AG04449 (cell line): ENCODE results near the gene USP50.
"Not testable (repeated sequence)": the region's sequence is repeated elsewhere in the genome, so short reads cannot be mapped to it uniquely, and the experiment has no call there.

Experiments
- CTCF ChIA-PET: fragments of 350-600 bp; formaldehyde crosslinking; extraction: SDS; loops from one replicate; lab custom pipeline; 2021; ENCODE audit warnings: antibody characterized with exemption; lab: Yijun Ruan, JAX
- POLR2A ChIA-PET: fragments of 400-600, 350-600 bp; formaldehyde crosslinking; extraction: SDS; loops from one replicate; lab custom pipeline; 2020; ENCODE audit warnings: antibody characterized with exemption, inconsistent platforms; lab: Yijun Ruan, JAX
- DNase-seq: peaks from one replicate; pipeline ENCODE4 v3.0.0-alpha.2; 2010; ENCODE audit warnings: low read depth, low spot score
- H3K4me3 ChIP-seq: 2 replicates; pipeline ENCODE4 v1.5.1; 2011; ENCODE audit warnings: low read depth, mild to moderate bottlenecking, control low read depth, low read length
- TF ChIP-seq, protein P1 (sequence below): IDR thresholded peaks from one replicate; pipeline ENCODE4 v1.5.1; 2011; ENCODE audit warnings: mild to moderate bottlenecking, moderate library complexity, low read length, control low read depth, inconsistent platforms; ENCODE audit not compliant: insufficient read depth; ENCODE audit errors: missing control alignments

USP50 gene

DNA sequence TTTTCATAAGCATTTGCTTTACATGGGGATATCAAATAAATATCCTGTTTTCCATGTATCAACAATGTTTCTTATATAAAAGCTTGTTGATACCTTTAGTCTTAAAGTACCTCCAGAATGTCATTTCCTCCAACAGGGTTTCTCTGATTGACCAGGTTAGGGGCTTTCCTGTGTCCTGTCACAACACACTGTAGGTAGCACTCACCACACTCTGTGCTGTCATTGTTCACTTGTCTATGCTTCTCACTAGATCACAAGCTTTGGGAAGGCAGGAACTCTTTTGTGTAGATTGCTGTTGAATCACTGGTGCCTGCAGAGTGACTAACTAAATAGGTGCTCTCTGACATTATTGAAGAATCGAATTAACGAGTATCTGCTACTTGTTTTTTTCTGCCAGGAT, 49.8 kb downstream of the USP50 start:
- no peak overlapping the region for H3K4me3 ChIP-seq
- ChIA-PET POLR2A (no interaction called here), CTCF (interaction anchor here (1.9 kb wide), 1 partner anchor 17 kb away, joined by 5 read pairs; no protein-coding TSS in a partner anchor)
- TF ChIP-seq, protein P1, sequence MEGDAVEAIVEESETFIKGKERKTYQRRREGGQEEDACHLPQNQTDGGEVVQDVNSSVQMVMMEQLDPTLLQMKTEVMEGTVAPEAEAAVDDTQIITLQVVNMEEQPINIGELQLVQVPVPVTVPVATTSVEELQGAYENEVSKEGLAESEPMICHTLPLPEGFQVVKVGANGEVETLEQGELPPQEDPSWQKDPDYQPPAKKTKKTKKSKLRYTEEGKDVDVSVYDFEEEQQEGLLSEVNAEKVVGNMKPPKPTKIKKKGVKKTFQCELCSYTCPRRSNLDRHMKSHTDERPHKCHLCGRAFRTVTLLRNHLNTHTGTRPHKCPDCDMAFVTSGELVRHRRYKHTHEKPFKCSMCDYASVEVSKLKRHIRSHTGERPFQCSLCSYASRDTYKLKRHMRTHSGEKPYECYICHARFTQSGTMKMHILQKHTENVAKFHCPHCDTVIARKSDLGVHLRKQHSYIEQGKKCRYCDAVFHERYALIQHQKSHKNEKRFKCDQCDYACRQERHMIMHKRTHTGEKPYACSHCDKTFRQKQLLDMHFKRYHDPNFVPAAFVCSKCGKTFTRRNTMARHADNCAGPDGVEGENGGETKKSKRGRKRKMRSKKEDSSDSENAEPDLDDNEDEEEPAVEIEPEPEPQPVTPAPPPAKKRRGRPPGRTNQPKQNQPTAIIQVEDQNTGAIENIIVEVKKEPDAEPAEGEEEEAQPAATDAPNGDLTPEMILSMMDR: no peak
- DNase-seq: no peak

DNA sequence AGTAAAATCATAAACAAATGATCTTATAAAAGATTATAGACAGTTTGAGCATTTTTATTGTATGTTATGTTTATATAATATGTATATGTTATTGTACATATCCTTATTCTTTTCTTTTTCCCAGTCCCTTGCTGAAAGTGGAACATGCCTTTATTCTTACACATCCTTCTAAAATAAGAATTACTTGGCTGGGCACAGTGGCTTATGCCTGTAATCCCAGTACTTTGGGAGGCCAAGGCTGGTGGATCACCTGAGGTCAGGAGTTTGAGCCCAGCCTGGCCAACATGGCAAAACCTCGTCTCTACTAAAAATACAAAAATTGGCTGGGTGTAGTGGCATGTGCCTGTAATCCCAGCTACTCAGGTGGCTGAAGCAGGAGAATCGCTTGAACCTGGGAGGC, 51.9 kb downstream of the USP50 start:
- CTCF ChIA-PET, DNase-seq, H3K4me3 ChIP-seq, POLR2A ChIA-PET: not testable (repeated sequence)

DNA sequence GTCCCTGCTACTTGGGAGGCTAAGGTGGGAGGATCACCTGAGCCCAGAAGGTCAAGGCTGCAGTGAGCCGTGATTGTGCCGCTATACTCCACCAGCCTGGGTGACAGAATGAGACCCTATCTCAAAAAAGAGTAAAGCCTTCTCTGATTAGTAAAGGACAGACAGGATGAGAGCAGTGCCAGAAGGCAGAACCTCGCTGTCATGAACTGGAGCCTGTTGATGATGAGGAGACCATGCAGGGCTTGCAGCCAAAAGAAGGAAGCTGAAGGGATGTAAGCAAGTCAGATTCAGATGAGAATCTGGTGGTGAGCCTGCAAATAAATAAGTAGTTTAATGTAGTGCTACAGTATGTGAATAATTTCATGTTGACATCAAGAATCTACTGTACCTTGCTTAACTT, 52.8 kb downstream of the USP50 start:
- POLR2A ChIA-PET: no interaction called here
- H3K4me3 ChIP-seq: no peak overlapping the region
- no peak for DNase-seq
- TF ChIP-seq, protein P1: no peak
- CTCF ChIA-PET: no interaction called here

DNA sequence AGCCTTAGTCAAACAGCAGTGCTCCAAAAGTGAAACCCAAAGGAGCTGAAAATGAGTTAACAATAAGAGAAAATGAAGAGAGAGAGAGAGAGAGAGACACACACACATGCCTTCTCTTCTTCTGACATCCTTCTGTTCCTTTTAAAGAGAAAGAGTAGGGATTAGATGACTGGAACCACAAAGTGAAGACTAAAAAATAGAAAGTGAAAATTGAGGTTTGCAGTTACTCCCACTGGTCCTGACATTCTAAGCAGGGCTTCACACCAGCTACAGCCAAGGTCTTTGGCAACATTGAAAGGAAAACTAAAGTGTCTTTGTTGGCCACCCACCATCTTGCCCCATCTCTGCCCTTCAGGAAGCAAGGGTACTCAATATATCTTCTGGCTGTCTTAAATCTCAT, 59.2 kb downstream of the USP50 start:
- no peak for DNase-seq
- CTCF ChIA-PET: no interaction called here
- TF ChIP-seq, protein P1: no peak
- no peak overlapping the region for H3K4me3 ChIP-seq
- POLR2A ChIA-PET: no interaction called here

DNA sequence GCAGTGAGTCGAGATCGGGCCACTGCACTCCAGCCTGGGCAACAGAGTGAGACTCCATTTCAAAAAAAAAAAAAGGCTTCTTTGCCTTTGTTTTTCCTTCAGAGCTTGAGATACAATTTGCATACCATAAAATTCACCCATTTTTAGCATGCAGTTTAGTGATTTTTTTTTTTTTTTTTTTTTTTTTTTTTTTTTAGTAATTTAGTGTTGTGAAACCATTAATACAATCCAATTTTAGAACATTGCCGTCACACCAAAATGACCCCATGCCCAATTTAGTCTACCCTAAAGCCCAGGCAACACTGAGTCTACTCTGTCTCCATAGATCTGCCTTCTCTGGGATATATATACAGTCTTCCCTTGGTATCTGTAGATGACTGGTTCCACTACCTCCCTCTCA, 61.1 kb downstream of the USP50 start:
- ChIA-PET POLR2A (no interaction called here), CTCF (interaction anchor here (0.8 kb wide), 1 partner anchor 897 kb away, joined by 3 read pairs; no protein-coding TSS in a partner anchor)
- TF ChIP-seq, protein P1: no peak
- no peak for DNase-seq
- H3K4me3 ChIP-seq: no peak overlapping the region

- H3K4me3 ChIP-seq: no peak overlapping the region
- TF ChIP-seq, protein P1: no peak
- ChIA-PET POLR2A (no interaction called here), CTCF (interaction anchor here (0.8 kb wide), 1 partner anchor 897 kb away, joined by 3 read pairs; no protein-coding TSS in a partner anchor)
- no peak for DNase-seq
Observed at GRCh38 chr15:50484781-50485180, 61.7 kb downstream of the USP50 start.

GRCh38 chr15:50476143-50476542, 70.3 kb downstream of the USP50 start:
- H3K4me3 ChIP-seq: no peak overlapping the region
- CTCF ChIA-PET: no interaction called here
- DNase-seq: no peak
- TF ChIP-seq, protein P1: no peak
- POLR2A ChIA-PET: no interaction called here
